Smooth muscle cell (in vitro differentiated cells): ENCODE measurements around the gene ABR. TPM values are rescaled to one million over a fixed set of nuclear protein-coding genes. Genes with fewer than 3 reads are reported as not detected.

Experiments used
- DNase-seq: peaks from one replicate; lab custom pipeline; 2025; ENCODE audit not compliant: unreplicated experiment; lab: John Stamatoyannopoulos, UW
- H2AFZ ChIP-seq: fragments of 200-600 bp; sonication (generic); 2 replicates; pipeline ENCODE4 v1.6.0; 2016; ENCODE audit warnings: antibody characterized with exemption, low read depth, mild to moderate bottlenecking
- H3F3A ChIP-seq: fragments of 200-600 bp; sonication (generic); 2 replicates; pipeline ENCODE4 v1.6.0; 2017; ENCODE audit warnings: antibody characterized with exemption, low read depth
- H3K27ac ChIP-seq: fragments of 200-600 bp; sonication (generic); 2 replicates; pipeline ENCODE4 v1.5.1; 2016; ENCODE audit warnings: low read depth, mild to moderate bottlenecking
- H3K27me3 ChIP-seq: fragments of 200-600 bp; sonication (generic); 2 replicates; pipeline ENCODE4 v1.6.1; 2016; ENCODE audit warnings: low read depth, mild to moderate bottlenecking
- H3K36me3 ChIP-seq: fragments of 200-600 bp; sonication (generic); 2 replicates; pipeline ENCODE4 v1.5.1; 2016; ENCODE audit warnings: low read depth
- H3K4me1 ChIP-seq: fragments of 200-600 bp; sonication (generic); 2 replicates; pipeline ENCODE4 v1.5.1; 2016; ENCODE audit warnings: low read depth
- H3K4me2 ChIP-seq: fragments of 200-600 bp; sonication (generic); 2 replicates; pipeline ENCODE4 v1.6.0; 2016; ENCODE audit warnings: mild to moderate bottlenecking
- H3K4me3 ChIP-seq: fragments of 200-600 bp; sonication (generic); 2 replicates; pipeline ENCODE4 v1.5.1; 2016; ENCODE audit warnings: mild to moderate bottlenecking
- H3K79me2 ChIP-seq: fragments of 200-600 bp; sonication (generic); 2 replicates; pipeline ENCODE4 v1.6.0; 2016; ENCODE audit warnings: low read depth, mild to moderate bottlenecking
- H3K9ac ChIP-seq: fragments of 200-600 bp; sonication (generic); 2 replicates; pipeline ENCODE4 v1.6.0; 2016; ENCODE audit warnings: low read depth
- H3K9me3 ChIP-seq: fragments of 200-600 bp; sonication (generic); replicated peaks from 2 replicates; pipeline ENCODE4 v1.5.1; 2016; ENCODE audit warnings: low read depth
- H4K20me1 ChIP-seq: fragments of 200-600 bp; sonication (generic); 2 replicates; pipeline ENCODE4 v1.6.0; 2016; ENCODE audit warnings: low read depth
- WGBS: methylation state at CpG from one replicate; pipeline ENCODE4 v1.1.7; 2016; ENCODE audit warnings: low lambda C conversion rate; 5-methylcytosine and 5-hydroxymethylcytosine counted together
- polyA plus RNA-seq: library from polyadenylated mRNA; unstranded; fragments of >200 nt; fragmentation: Nextera tagmentation; extraction: Ambion mirVana; gene quantifications from 2 replicates; pipeline ENCODE4 v1.2.1, GENCODE V29; 2016
- total RNA-seq: library from RNA; depleted of rRNA; stranded (reverse); fragments of >200 nt; gene quantifications from 2 replicates; pipeline ENCODE4 v1.2.3, GENCODE V29; 2014
- TF ChIP-seq, protein P1 (sequence below): fragments of 200-600 bp; sonication (generic); IDR thresholded peaks from 2 replicates; pipeline ENCODE4 v1.5.1; 2017; ENCODE audit warnings: borderline replicate concordance, mild to moderate bottlenecking, antibody characterized with exemption; ENCODE audit not compliant: insufficient read depth, poor library complexity, severe bottlenecking

ABR gene
- total and polyA plus RNA-seq, 2 experiments from 2014 or later: 16.1 to 29.1 TPM

DNA sequence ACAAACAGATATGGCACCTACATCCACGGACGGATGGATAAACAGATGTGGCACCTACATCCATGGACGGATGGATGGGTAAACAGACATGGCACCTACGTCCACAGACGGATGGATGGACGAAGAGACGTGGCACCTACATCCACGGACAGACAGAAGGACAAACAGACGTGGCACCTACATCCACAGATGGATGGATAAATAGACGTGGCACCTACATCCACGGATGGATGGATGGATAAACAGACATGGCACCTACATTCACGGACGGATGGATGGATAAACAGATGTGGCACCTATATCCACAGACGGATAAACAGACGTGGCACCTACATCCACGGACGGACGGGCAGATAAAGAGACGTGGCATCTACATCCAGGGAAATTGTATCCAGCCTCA, 137.3 kb downstream of the ABR start:
- H4K20me1 ChIP-seq: peaks cover 66% of the 10 kb centered on the region
- no peaks in the 10 kb centered on the region for H3F3A ChIP-seq
- peaks cover 4% of the 10 kb centered on the region for H3K4me1 ChIP-seq
- H3K9ac ChIP-seq: no peak overlapping the region
- no peak overlapping the region for H3K4me3 ChIP-seq
- DNase-seq: no peak
- no peaks in the 10 kb centered on the region for H3K36me3 ChIP-seq
- H3K9me3 ChIP-seq: no peaks in the 10 kb centered on the region
- 96% methylated on average over 19 of the region's 19 CpGs for WGBS
- H3K27me3 ChIP-seq: no peaks in the 10 kb centered on the region
- TF ChIP-seq, protein P1, sequence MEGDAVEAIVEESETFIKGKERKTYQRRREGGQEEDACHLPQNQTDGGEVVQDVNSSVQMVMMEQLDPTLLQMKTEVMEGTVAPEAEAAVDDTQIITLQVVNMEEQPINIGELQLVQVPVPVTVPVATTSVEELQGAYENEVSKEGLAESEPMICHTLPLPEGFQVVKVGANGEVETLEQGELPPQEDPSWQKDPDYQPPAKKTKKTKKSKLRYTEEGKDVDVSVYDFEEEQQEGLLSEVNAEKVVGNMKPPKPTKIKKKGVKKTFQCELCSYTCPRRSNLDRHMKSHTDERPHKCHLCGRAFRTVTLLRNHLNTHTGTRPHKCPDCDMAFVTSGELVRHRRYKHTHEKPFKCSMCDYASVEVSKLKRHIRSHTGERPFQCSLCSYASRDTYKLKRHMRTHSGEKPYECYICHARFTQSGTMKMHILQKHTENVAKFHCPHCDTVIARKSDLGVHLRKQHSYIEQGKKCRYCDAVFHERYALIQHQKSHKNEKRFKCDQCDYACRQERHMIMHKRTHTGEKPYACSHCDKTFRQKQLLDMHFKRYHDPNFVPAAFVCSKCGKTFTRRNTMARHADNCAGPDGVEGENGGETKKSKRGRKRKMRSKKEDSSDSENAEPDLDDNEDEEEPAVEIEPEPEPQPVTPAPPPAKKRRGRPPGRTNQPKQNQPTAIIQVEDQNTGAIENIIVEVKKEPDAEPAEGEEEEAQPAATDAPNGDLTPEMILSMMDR: no peak
- H3K4me2 ChIP-seq: no peak overlapping the region
- no peak overlapping the region for H2AFZ ChIP-seq
- no peak overlapping the region for H3K27ac ChIP-seq
- no peaks in the 10 kb centered on the region for H3K79me2 ChIP-seq

DNA sequence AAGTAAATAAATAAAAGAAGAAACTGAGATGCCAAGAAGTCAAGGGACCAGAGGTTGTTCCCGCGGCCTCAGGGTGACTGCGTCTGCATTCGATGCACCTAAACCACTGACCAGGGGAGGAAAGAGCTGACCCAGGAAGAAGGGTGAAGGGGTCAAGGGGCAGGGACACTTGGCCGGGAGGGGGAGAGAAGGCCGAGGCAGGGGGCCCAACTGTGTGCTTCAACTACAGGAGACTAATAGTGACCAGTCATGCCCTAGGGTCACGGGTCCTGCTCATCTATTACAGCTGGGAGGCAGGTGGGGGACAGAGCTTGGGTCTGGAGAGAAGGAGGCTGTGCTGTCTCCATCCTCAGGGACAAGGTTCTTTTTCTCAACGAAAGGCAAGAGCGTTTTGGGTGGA, 138.0 kb downstream of the ABR start:
- H3K4me3 ChIP-seq: no peak overlapping the region
- no peak for DNase-seq
- WGBS: 96% methylated on average over 9 of the region's 9 CpGs

DNA sequence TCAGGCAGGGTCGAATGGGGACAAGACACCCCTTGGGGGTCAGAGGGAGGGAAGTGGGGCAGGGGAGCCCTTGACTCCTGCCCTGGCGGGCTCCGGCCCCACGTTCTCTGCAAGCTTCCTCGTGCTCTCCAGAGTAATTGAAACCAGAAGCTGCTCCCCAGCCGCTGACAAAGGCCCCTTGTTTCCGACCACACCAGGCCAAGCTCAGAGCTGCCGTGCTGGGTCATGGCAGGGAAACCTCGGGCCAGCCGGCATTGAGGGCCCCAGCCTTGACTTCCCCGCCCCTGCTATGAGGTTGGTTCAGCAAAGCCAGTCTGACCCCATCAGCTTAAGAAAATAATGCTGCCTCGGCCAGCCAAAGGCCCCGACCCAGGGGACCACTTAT, 139.6 kb downstream of the ABR start:
- peaks cover 87% of the 10 kb centered on the region for H4K20me1 ChIP-seq
- no peaks in the 10 kb centered on the region for H3K79me2 ChIP-seq
- no peak overlapping the region for H3K4me2 ChIP-seq
- DNase-seq: no peak
- no peaks in the 10 kb centered on the region for H3K27me3 ChIP-seq
- H3K4me3 ChIP-seq: no peak overlapping the region
- no peak overlapping the region for H3K27ac ChIP-seq
- H2AFZ ChIP-seq: no peak overlapping the region
- H3K9ac ChIP-seq: no peak overlapping the region
- H3K36me3 ChIP-seq: no peaks in the 10 kb centered on the region
- H3K9me3 ChIP-seq: no peaks in the 10 kb centered on the region
- TF ChIP-seq, protein P1: no peak
- H3F3A ChIP-seq: no peaks in the 10 kb centered on the region
- WGBS: 69% methylated on average over 13 of the region's 13 CpGs
- H3K4me1 ChIP-seq: peaks cover 4% of the 10 kb centered on the region

More for the DNA sequence above, 138.0 kb downstream of the ABR start:
- TF ChIP-seq, protein P1: no peak
- H4K20me1 ChIP-seq: peaks cover 74% of the 10 kb centered on the region
- H3F3A ChIP-seq: no peaks in the 10 kb centered on the region
- H3K4me2 ChIP-seq: no peak overlapping the region
- H3K9me3 ChIP-seq: no peaks in the 10 kb centered on the region
- no peaks in the 10 kb centered on the region for H3K79me2 ChIP-seq
- no peak overlapping the region for H3K9ac ChIP-seq
- H3K27ac ChIP-seq: no peak overlapping the region
- H2AFZ ChIP-seq: no peak overlapping the region
- no peaks in the 10 kb centered on the region for H3K36me3 ChIP-seq
- H3K4me1 ChIP-seq: peaks cover 4% of the 10 kb centered on the region
- H3K27me3 ChIP-seq: no peaks in the 10 kb centered on the region

DNA sequence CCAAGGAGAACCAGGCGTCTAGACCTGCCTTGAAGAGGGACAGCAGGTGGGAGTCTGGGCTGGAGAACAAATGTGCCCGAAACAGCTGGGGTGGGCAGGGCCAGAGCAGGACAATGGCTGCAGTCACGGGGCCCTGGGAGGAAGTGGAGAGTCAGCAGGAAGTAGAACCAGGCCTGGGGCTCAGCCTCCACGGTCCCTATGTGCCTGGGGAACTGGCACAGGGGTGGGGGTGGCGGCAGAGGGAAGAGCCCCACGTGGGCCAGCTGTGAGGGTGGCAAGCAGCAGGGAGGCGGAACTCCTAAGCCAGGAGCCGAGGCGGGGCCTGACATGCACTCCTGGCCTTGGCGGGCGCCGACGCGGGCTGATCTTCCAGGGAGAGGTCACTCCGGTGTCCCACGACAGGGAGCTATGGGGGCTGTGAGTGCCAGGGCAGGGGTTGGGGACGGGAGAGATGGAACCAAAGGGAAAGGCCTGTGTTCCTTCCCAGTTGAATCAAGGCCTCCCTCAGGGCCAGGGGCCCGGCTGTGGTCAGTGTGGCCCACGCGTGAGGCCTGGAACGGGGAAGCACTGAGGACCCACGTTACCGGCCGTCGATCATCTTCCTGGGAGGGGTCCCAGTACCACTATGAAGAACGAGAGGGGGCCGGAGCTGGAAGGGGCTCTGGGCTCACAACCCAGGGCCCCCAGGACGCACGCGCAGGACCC, 140.1 kb downstream of the ABR start:
- Histone ChIP-seq H3K9ac (no peak overlapping the region), H3K79me2 (no peaks in the 10 kb centered on the region), H3K27ac (no peak overlapping the region), H2AFZ (no peak overlapping the region), H3K9me3 (no peaks in the 10 kb centered on the region), H3F3A (no peaks in the 10 kb centered on the region), H3K4me3 (no peak overlapping the region), H3K4me1 (peaks cover 4% of the 10 kb centered on the region), H3K27me3 (no peaks in the 10 kb centered on the region), H3K36me3 (no peaks in the 10 kb centered on the region), H4K20me1 (peaks cover 88% of the 10 kb centered on the region), H3K4me2 (no peak overlapping the region)
- TF ChIP-seq, protein P1: no peak
- 89% methylated on average over 25 of the region's 30 CpGs for WGBS
- no peak for DNase-seq
